Measurements from ENCODE around the gene NCOA5.

The NCOA5 gene

DNA sequence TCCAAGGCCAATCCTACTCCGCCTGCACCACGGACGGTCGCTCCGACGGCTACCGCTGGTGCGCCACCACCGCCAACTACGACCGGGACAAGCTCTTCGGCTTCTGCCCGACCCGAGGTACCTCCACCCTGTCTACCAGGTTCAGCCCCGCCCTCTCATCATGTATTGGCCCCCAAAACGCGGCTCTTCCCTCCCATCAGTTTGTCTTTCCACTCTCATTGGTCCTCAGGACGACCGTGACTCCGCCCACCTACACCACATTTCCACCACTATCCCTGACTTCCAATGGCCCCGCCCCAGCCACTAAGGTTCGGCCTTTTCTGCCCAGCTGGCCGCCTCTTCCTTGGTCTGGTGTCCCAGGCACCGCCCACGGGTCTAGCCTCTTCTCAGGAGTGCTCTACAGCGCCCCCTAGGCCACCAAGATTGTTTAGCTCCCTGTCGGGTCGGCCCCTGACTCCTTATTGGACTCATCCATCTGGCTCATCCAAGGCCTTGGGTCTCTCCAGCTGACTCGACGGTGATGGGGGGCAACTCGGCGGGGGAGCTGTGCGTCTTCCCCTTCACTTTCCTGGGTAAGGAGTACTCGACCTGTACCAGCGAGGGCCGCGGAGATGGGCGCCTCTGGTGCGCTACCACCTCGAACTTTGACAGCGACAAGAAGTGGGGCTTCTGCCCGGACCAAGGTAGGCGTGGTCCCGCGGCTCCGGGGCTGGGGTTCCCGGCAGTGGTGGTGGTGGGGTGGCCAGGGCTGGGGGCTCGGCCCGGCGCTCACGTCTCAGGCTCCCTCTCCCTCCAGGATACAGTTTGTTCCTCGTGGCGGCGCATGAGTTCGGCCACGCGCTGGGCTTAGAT lies 77.9 kb downstream of the NCOA5 start:
- TF ChIP-seq, protein P1, sequence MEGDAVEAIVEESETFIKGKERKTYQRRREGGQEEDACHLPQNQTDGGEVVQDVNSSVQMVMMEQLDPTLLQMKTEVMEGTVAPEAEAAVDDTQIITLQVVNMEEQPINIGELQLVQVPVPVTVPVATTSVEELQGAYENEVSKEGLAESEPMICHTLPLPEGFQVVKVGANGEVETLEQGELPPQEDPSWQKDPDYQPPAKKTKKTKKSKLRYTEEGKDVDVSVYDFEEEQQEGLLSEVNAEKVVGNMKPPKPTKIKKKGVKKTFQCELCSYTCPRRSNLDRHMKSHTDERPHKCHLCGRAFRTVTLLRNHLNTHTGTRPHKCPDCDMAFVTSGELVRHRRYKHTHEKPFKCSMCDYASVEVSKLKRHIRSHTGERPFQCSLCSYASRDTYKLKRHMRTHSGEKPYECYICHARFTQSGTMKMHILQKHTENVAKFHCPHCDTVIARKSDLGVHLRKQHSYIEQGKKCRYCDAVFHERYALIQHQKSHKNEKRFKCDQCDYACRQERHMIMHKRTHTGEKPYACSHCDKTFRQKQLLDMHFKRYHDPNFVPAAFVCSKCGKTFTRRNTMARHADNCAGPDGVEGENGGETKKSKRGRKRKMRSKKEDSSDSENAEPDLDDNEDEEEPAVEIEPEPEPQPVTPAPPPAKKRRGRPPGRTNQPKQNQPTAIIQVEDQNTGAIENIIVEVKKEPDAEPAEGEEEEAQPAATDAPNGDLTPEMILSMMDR (IDR thresholded peaks at IDR 0.05) = no peak
- no peak for DNase-seq (ENCODE audit: low spot score)
- H3K27ac ChIP-seq = no peak overlapping the region
- H3K4me3 ChIP-seq = no peak overlapping the region

All from coronary artery (tissue), 2 donors.